Activated naive CD8-positive, alpha-beta T cell treated with anti-CD3 and anti-CD28 coated beads, Interleukin-2, amount 50 U/mL, for 24 hours (primary cell): ENCODE results near the gene GSS.

ENCODE experiments used
- ATAC-seq: fragments of 150-1000 bp; cut with Tn5 transposase; one replicate; pipeline ENCODE4 v1.10.0; 2021
- DNase-seq: peaks from one replicate; pipeline ENCODE4 v3.0.0; 2021
- H3K27ac Mint-ChIP-seq: one replicate; pipeline ENCODE4 v1.8.0; 2021; ENCODE audit warnings: mild to moderate bottlenecking, mixed read lengths
- H3K27me3 Mint-ChIP-seq: one replicate; pipeline ENCODE4 v1.8.0; 2021; ENCODE audit warnings: mixed read lengths
- H3K36me3 Mint-ChIP-seq: one replicate; pipeline ENCODE4 v1.8.0; 2021; ENCODE audit warnings: low read depth, mixed read lengths
- H3K4me1 Mint-ChIP-seq: one replicate; pipeline ENCODE4 v1.8.0; 2021; ENCODE audit warnings: mixed read lengths
- H3K4me3 Mint-ChIP-seq: one replicate; pipeline ENCODE4 v1.8.0; 2021; ENCODE audit warnings: mild to moderate bottlenecking, moderate library complexity, mixed read lengths
- H3K9me3 Mint-ChIP-seq: one replicate; pipeline ENCODE4 v1.8.0; 2021; ENCODE audit warnings: mixed read lengths

The GSS gene

GRCh38 chr20:34986311-34987287 lies 31.0 kb upstream of the GSS start:
- Mint-ChIP-seq H3K36me3 (no peaks in the 10 kb centered on the region), H3K4me1 (no peaks in the 10 kb centered on the region), H3K27ac (no peak overlapping the region), H3K9me3 (no peaks in the 10 kb centered on the region), H3K4me3 (no peak overlapping the region), H3K27me3 (peaks cover 14% of the 10 kb centered on the region)
- no peak for DNase-seq
- ATAC-seq, result no peak

GRCh38 chr20:34985461-34986310 lies 30.1 kb upstream of the GSS start:
- Mint-ChIP-seq H3K27ac (no peak overlapping the region), H3K27me3 (peaks cover 16% of the 10 kb centered on the region), H3K4me3 (no peak overlapping the region), H3K36me3 (no peaks in the 10 kb centered on the region), H3K9me3 (no peaks in the 10 kb centered on the region), H3K4me1 (no peaks in the 10 kb centered on the region)
- no peak for ATAC-seq
- no peak for DNase-seq

DNA sequence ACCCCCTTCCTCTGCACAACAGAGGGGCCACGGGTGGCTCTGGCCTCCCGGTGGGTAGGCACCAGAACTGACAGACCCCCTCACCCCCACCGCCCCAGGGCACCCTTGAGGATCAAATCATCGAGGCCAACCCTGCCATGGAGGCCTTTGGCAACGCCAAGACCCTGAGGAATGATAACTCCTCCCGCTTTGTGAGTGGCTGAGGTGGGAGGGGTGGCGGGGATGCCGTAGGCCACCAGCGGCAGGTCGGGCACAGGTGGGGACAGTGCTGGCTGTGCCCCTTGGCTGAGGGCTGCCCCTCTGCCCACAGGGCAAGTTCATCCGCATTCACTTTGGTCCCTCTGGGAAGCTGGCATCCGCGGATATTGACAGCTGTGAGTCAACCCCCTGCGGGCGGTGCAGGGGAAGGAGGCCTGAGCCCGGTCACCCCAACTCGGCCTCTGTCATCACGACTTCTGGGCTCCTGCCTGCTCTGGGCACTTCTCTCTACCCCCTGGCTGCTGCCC lies 29.2 kb upstream of the GSS start:
- Mint-ChIP-seq H3K4me1 (no peaks in the 10 kb centered on the region), H3K27ac (no peak overlapping the region), H3K36me3 (no peaks in the 10 kb centered on the region), H3K9me3 (no peaks in the 10 kb centered on the region), H3K4me3 (no peak overlapping the region), H3K27me3 (peaks cover 16% of the 10 kb centered on the region)
- no peak for DNase-seq
- no peak for ATAC-seq

DNA sequence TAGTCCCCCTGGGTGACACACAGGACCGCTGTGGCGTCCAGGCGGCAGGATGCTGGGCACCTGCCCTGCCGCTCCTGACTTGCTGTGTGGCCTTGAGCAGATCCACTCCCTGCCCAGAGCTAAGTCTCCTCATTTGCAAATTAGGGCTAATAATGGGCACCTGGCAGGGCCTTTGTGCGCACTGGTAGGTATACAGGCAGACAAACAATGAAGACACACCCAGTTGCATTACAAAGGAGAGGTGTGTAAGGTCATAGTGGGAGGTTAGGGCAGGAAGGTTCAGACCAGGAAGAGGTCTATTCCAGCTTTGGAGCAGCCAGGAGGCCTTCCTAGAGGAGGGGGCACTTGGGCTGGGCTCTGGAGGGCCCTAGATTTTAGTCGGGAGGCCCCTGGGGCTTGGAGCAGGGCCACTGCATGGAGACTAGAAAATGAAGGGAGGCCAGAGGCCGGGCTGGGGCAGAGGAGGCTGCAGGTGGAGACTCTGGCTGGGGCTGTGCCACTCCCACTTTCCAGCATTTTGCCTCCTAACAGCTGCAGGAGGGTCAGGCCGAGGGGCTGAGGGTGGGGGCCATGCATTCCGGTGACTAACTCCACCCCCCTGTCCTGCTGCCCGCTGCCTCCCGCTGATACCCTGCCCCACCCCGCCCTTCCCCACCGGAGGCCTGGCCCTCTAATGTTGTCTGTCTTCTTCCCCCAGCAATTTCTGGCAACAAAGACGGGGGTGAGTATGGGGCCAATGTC lies 28.6 kb upstream of the GSS start:
- DNase-seq (no peak), ATAC-seq (no peak)
- H3K27me3 Mint-ChIP-seq, result peaks cover 16% of the 10 kb centered on the region
- H3K27ac Mint-ChIP-seq, result no peak overlapping the region
- H3K4me1 Mint-ChIP-seq, result no peaks in the 10 kb centered on the region
- no peak overlapping the region for H3K4me3 Mint-ChIP-seq
- no peaks in the 10 kb centered on the region for H3K36me3 Mint-ChIP-seq
- H3K9me3 Mint-ChIP-seq, result no peaks in the 10 kb centered on the region

DNA sequence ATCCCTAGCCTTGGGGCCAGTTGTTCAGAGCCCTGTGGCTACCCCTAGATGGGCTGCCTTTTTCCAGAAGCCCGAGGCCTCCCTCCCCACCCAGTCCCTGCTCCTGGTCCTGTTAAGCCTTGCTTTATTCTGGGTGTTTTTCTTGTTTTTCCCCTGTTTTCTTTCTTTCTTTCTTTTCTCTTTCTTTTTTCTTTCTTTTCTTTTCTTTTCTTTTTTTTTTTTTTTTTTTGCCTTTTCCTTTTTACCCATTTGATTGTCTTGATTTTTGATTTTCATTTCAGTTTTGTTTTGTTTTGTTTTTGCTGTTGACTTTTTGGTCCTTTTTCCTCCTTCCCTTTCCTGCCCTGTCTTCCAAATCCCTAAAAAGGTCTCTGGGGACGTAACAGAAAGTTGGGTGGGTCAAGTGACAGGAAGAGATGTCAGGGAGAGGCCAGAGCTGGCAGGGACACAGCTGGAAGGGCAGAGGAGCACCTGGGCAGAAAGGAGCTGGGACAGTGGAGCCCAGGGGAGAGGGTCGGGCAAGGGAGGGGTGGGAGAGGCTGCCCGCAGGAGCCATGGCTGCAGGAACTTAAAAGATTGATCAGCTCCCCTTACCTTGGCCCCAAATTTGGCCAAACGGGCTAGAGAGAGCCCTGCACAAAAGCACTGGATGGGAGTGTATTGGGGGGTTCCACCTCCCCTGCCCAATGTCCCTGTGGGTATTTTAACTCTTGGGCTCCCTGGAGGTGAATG lies 27.6 kb upstream of the GSS start:
- ATAC-seq (no peak), DNase-seq (no peak)
- H3K27ac Mint-ChIP-seq, result no peak overlapping the region
- H3K9me3 Mint-ChIP-seq, result no peaks in the 10 kb centered on the region
- H3K27me3 Mint-ChIP-seq, result peaks cover 16% of the 10 kb centered on the region
- H3K36me3 Mint-ChIP-seq, result no peaks in the 10 kb centered on the region
- H3K4me1 Mint-ChIP-seq, result no peaks in the 10 kb centered on the region
- no peak overlapping the region for H3K4me3 Mint-ChIP-seq

DNA sequence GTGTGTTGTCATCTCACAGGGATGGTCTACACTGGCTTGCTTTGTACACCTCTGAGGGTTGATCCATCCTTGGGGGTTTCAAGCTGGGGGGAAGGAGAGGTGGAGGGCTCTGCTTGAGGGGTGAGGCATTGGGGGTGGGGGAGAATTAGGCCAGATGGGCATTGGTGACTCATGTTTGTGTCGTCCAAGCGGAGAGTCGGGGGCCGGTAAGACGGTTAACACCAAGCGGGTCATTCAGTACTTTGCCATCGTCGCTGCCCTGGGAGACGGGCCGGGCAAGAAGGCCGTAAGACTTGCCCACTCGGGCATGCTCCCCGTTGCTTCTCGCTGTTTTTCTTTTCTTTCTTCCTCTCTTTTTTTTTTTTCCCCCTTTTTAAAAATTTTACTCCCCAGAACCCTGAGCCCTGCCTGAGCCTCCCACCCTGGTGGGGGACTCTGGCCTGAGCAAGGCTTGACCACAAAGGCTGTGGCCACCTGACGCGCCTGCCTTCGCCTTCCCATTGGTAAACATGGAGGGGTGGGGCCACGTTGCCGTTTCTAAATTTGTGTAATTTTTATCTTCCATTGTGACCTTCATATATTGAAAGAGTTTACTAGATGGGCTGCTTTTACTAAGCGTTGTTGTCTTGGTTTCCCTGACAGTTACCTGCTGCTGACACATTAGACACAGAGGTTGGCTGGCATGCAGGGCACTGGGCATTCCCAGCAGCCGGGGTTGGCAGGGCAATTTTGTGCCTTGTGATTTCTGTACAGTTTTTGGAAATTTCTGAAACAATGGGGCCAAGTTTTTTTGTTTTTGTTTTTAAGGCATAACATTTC lies 26.9 kb upstream of the GSS start:
- Mint-ChIP-seq H3K4me1 (no peaks in the 10 kb centered on the region), H3K36me3 (no peaks in the 10 kb centered on the region), H3K27me3 (peaks cover 16% of the 10 kb centered on the region), H3K9me3 (no peaks in the 10 kb centered on the region), H3K4me3 (no peak overlapping the region), H3K27ac (no peak overlapping the region)
- ATAC-seq (no peak), DNase-seq (no peak)

- H3K9me3 Mint-ChIP-seq, result no peaks in the 10 kb centered on the region
- no peaks in the 10 kb centered on the region for H3K4me1 Mint-ChIP-seq
- peaks cover 21% of the 10 kb centered on the region for H3K27me3 Mint-ChIP-seq
- no peak overlapping the region for H3K27ac Mint-ChIP-seq
- ATAC-seq (no peak), DNase-seq (no peak)
- no peak overlapping the region for H3K4me3 Mint-ChIP-seq
- H3K36me3 Mint-ChIP-seq, result no peaks in the 10 kb centered on the region
Observed at GRCh38 chr20:34980543-34981233, 25.1 kb upstream of the GSS start.

DNA sequence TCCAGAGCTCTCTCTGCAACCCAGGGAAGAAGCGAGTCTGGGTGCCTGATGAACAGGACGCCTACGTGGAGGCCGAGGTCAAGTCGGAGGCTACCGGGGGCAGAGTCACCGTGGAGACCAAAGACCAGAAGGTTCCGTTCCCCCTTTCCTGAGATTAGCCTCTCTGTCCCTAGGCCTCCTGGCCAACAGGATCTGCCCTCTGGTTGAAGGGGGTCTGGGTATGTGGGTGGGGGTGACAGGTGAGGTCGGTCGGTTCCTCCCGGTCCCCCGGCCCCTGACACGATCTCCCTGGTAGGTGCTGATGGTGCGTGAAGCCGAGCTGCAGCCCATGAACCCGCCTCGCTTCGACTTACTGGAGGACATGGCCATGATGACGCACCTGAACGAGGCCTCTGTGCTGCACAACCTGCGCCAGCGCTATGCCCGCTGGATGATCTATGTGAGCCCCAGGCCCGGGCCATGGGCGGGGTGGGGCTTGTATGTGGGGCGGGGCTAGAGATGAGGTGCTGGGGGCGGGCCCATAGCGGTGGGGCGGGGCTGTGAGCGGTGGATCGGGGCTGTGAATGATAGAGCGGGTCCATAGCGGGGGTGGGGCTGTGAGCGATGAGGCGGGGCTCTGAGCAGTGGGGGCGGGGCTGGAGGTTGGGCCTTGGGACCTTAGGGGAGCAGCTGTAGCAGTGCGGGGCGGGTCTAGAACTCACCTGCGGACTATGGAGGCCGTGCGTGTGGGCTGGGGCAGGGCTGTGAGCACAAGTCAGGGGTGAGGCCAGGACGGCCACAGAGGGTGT lies 24.0 kb upstream of the GSS start:
- H3K27me3 Mint-ChIP-seq, result peaks cover 20% of the 10 kb centered on the region
- DNase-seq, result peak; percentile 19
- no peak overlapping the region for H3K27ac Mint-ChIP-seq
- ATAC-seq, result peak; percentile 39
- H3K36me3 Mint-ChIP-seq, result no peaks in the 10 kb centered on the region
- no peak overlapping the region for H3K4me3 Mint-ChIP-seq
- no peaks in the 10 kb centered on the region for H3K9me3 Mint-ChIP-seq
- H3K4me1 Mint-ChIP-seq, result no peaks in the 10 kb centered on the region

DNA sequence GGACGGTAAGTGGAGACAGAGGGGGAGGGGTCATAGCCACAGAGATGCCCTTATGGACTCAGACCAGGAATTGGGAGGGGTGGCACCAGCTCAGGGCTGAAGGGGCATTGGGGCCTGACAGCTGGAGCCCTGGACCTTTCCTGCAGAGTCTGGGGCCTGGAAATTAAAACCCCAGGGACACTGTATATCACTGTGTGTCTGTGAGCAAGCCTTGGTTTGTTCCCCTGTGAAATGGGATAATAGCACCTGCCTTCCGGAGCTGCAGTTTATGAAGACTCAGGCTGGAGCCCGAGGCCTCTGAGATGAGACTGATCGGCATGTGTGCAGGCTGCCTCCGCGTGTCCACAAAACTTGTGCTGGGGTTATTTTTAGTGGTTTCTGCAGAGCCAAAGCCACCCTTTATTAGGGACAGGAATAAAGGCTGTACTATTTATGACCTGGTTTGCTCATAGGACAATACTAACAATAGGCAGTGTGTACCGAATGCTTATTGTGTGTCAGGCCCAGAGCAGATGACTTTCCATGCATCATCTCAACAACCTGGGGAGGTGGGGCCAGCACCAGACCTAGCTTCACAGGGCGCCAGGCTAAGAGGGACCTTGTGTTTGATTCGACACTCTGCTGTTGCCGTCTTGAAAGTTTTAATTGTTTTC lies 22.6 kb upstream of the GSS start:
- H3K4me3 Mint-ChIP-seq, result no peak overlapping the region
- peaks cover 18% of the 10 kb centered on the region for H3K27me3 Mint-ChIP-seq
- no peak for ATAC-seq

DNA sequence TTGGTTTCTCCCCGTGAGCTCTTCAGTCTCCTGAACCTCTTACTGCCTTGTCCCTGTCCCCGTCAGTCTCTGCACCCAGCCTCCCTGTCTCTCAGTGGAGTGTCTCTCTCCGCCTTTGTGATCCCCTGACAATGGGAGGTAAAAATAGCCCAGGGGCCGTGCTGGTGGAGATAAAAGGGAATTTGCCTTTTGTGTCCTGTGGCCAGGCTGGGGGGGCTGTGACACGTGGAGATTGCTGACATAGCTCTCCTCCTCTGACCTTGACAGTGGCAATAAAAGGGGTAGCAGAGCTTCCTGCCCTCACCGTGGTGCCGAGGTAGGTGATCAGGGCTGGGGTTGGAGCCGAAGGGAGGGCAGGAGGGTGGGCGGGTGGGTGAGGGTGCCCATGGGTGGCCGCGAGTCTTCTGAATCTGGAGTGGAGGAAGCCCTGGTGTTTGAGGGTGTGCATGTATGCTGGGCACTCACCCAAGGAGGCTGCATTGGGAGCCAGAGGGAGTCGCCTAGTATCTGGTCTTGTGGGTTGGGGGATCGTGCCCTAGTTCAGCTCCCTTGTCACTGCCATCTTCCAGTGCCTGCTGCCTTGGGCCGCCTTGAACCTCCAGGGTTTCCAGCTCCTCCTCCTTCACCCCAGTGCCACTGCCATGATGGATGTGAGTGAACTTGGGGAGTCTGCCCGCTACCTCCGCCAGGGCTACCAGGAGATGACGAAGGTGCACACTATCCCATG lies 21.9 kb upstream of the GSS start:
- ATAC-seq (no peak), DNase-seq (no peak)
- no peaks in the 10 kb centered on the region for H3K36me3 Mint-ChIP-seq
- H3K4me3 Mint-ChIP-seq, result no peak overlapping the region
- H3K4me1 Mint-ChIP-seq, result no peaks in the 10 kb centered on the region
- H3K27me3 Mint-ChIP-seq, result peaks cover 13% of the 10 kb centered on the region
- no peak overlapping the region for H3K27ac Mint-ChIP-seq
- H3K9me3 Mint-ChIP-seq, result no peaks in the 10 kb centered on the region

More for the DNA sequence above, 22.6 kb upstream of the GSS start:
- Mint-ChIP-seq H3K36me3 (no peaks in the 10 kb centered on the region), H3K27ac (no peak overlapping the region), H3K9me3 (no peaks in the 10 kb centered on the region), H3K4me1 (no peaks in the 10 kb centered on the region)
- no peak for DNase-seq

GRCh38 chr20:34976286-34976685 lies 20.7 kb upstream of the GSS start:
- DNase-seq (no peak), ATAC-seq (no peak)
- peaks cover 6% of the 10 kb centered on the region for H3K27me3 Mint-ChIP-seq
- H3K4me3 Mint-ChIP-seq, result no peak overlapping the region
- H3K9me3 Mint-ChIP-seq, result no peaks in the 10 kb centered on the region
- H3K27ac Mint-ChIP-seq, result no peak overlapping the region
- no peaks in the 10 kb centered on the region for H3K36me3 Mint-ChIP-seq
- no peaks in the 10 kb centered on the region for H3K4me1 Mint-ChIP-seq
